AG20443 (cell line): Measurements from ENCODE around the gene COPZ2.
"Not testable (repeated sequence)": the region's sequence is repeated elsewhere in the genome, so short reads cannot be mapped to it uniquely, and the experiment has no call there.

Source experiments
- DNase-seq: peaks from one replicate; pipeline ENCODE4 v3.0.0; 2012; ENCODE audit warnings: low spot score, mixed read lengths

The COPZ2 gene

DNA sequence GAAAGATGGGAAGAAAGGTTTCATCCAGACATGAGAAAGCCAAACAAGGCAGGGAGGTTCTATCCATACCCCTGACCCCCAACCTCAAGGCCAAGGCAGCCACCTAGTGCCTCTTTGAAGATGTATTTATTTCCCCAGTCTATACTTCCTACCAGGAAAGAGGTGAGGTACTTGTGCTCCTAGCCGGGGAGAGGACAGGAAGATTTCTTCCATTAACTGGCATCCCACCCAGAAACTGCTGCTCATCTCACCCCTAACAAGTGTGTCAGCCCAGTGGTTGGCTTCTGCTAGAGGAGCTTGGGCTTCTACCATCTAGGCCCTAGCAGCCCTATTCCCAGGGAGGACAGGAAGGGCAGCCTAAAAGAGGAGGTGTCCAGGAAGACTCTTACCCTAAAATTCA lies 8.9 kb downstream of the COPZ2 start:
- no peak for DNase-seq

- no peak for DNase-seq
Measured at GRCh38 chr17:48027322-48027981, 10.1 kb downstream of the COPZ2 start.

GRCh38 chr17:48026502-48027321 lies 10.9 kb downstream of the COPZ2 start:
- DNase-seq, result peak; percentile 94

- DNase-seq, result no peak
Measured at GRCh38 chr17:48025904-48026501, 11.6 kb downstream of the COPZ2 start.

DNA sequence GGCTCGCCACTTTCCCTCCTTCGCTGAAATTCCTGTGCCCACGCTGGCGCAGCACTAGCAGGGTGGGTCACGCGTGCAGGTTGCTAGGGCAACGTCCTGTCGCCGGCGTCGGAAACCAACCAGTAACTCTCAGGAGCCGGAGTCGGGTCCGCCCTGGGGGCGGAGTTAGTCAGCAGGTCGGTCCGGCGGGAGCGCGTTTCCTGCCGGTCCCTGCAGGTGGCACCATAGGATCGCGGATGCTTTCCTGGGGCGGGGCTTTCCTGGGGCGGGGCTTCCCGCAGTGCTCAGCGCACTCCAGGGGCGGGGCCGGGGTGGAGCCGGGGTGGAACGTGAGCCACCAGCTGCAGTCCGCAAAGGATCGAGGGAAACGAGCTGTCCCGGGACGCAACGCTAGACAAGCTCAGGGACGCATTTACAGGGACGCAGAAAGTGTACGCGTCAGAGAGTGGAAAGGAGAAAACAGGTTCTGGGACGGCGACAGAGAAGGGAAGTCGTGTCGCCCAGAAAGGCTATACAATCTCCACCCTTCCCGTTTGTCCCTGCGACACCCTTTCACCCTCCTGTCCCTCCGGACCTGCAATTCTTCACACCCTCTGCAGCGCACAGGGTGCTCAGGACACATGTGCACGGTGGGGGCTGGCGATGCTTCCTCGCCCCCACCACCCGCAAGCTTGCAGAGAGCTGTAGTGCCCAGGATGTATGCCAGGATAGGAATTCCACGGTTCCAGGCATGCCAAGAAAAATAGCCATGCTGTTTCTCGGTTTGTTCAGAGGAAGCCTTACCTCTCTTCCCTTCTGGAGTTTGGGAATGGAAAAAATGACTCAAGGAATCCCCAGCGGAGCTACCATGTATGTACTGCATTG lies 12.3 kb downstream of the COPZ2 start:
- peak; percentile 94 for DNase-seq

DNA sequence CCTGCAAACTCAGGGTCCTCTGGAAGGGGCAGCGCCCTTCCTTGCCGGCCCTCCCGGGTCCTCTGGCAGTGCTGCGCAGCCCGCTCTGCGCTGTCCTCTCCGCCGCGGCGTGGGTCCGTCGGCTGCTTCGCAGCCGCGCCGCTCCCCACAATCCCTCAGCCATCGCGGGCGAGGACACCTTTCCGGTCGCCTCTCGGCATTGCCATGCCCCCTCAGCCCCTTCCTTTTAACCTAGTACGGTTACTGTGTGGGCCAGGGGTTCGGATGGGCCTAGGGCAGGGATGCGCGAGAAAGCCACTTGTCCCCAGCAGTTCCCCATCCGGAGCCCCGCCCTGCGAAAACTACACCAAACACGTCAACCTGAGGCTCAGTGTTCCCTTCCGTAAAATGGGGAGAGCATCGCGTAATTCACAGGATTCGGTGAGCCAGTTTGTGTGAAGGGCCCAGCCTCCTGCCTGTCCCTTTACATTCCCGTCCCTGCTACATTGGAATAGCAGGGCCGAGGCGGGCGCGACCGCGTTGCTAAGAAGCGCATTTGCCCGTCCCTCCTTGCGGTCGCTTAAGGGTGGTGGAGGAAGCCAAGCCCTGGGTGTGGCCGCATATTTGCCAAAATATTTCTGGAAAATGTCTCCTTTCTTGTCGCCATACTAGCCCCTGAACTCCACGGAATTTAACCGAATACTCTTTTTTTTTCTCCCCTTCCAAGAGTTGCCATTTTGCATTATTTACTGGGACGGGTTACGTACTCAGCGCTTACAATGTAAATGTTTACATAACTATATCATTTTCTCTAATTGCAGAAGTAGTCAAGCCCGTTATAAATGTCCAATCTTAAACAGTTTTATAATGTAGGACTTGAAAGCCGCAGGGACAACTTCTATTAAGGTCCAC lies 13.2 kb downstream of the COPZ2 start:
- peak; percentile 70 for DNase-seq

- DNase-seq, result peak; percentile 72
Measured at GRCh38 chr17:48023400-48024148, 14.0 kb downstream of the COPZ2 start.

DNA sequence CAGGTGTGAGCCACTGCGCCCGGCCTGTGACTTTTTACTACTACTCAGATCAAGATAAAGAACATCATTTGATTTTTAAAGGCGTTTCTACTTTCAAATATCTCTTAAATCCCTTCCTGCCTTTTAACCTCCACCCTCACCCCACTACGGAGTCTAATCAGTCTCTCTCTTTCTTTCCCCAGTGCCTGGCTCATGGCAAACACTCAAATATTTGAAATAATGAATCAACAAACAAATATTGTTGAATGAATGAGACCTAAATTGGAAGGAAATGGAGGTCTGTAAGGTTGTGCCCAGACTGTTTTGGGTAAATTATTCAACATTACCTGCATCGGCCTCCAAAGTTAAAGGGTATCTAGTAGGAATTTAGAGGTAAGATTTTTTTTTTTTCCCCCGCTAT lies 14.7 kb downstream of the COPZ2 start:
- DNase-seq, result no peak

DNA sequence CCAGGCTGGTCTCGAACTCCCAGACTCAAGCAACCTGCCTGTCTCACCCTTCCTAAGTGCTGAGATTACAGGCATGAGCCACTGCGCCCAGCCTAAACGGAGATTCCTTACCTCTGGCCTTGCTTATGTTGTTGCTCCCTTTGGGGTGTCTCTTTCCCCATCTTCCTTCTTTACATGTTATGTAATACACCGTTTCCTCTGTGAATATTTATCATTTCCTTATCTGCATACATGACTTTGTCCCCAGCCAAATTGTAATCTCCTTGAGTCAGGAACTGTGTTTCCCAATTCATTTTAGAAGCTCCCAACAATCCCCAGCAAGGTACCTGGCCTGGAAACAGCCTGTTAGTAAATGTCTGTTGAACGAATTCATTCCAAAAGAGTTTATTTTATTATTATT lies 15.7 kb downstream of the COPZ2 start:
- DNase-seq, result no peak

GRCh38 chr17:48017817-48018158 lies 19.8 kb downstream of the COPZ2 start:
- DNase-seq, result not testable (repeated sequence)

GRCh38 chr17:48016112-48016511 lies 21.5 kb downstream of the COPZ2 start:
- no peak for DNase-seq

DNA sequence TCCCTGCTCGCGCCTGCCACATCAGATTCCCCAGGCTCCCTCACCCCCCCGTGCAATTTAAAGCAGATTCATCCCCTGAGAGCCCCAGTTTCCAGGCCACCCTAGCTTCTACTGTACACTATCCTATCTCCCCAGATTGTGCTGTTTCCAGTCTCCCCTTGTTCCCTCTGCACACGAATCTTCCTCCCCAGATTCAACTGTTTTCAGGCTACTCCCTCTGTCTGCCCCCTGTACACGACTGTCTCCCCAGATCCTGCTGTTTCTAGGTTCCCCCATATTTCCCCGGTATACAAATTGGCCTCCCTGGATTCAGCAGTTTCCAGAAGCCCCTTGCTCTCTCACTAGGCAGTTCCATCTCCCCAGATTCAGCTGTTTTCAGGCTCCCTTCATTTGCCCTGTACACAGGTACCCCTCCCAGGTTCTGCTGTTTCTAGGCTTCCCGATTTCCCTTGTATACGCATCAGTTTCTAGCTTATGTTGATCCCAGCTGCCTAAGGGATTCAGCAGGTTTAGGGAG lies 22.9 kb downstream of the COPZ2 start:
- no peak for DNase-seq

- DNase-seq, result no peak
Measured at GRCh38 chr17:48013876-48014594, 23.6 kb downstream of the COPZ2 start.

- DNase-seq, result no peak
Measured at GRCh38 chr17:48012654-48013053, 24.9 kb downstream of the COPZ2 start.

DNA sequence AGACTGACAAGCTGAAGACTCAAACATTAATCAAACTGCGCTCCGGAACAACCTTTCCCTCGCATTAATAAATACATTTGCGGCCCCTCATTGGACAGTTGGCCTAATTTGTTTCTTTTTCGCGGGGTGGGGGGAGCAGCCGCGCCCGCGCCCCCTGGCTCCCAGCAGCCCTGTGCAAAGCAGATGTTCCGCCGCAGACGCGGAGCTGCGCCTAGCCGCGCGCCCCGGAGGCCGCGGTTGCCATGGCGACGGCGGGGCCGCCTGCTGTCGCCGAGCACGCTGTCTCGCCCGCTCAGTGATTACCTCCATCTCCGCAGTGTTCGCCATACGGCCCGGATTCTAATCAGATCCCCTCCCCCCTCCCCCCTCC lies 25.5 kb downstream of the COPZ2 start:
- peak; percentile 83 for DNase-seq

GRCh38 chr17:48011405-48012150 lies 26.0 kb downstream of the COPZ2 start:
- peak; percentile 77 for DNase-seq

- DNase-seq, result no peak
Measured at GRCh38 chr17:48010193-48010592, 27.4 kb downstream of the COPZ2 start.

GRCh38 chr17:48006936-48007709 lies 30.5 kb downstream of the COPZ2 start:
- DNase-seq, result no peak
